ENCODE data around the gene TMIGD3. TPM values are rescaled to one million over a fixed set of nuclear protein-coding genes. Genes with fewer than 3 reads are reported as not detected.

Gene TMIGD3
- total RNA-seq, 1 experiment from 2014 or later, result 0.88 TPM

DNA sequence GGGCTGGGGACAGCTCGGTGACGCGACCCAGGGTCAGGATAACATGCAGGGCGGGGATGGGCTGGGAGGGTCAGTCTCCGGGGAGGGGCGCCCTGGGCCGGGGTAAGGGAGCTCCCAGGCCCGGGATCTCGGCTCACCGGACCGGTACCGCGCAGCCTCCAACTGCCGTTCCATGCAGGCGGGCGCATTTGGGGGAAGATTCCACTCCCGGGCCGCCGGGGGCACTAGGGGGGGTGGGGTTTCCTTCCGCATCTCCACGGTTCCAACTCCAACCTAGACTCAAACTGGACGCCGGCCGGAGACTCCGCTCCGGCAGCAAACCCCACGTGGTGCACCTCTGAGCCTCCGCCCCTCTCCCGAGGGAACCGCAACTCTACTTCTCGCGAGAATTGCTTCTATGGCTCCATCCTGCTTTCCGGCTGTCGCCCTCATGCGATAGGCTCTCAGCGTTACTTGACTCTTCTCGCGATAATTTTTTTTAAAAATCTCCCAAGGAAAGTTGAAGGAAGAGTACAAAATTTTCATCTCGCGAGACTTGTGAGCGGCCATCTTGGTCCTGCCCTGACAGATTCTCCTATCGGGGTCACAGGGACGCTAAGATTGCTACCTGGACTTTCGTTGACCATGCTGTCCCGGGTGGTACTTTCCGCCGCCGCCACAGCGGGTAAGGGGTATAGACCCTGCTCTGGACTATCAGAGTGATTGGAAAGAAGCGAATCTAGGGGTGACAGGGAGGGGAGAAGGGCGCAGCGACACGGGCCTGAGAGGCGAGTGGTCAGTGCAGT is 54.3 kb downstream of the TMIGD3 start, which contains the start of the genes ATP5PB and WDR77:
ATP5PB (plus strand) TSS at position 547 of the 785 bp plus-strand sequence; CDS start at position 625, 78 bp downstream.
WDR77 (minus strand) TSS at position 339 of the 785 bp plus-strand sequence; CDS start at position 252, 87 bp downstream.
- Mint-ChIP-seq H3K27me3 (ENCODE audit: insufficient read depth, unreplicated experiment) (no peaks in the 10 kb centered on the region), H3K9me3 (ENCODE audit: unreplicated experiment) (no peaks in the 10 kb centered on the region), H3K4me1 (ENCODE audit: low read depth, unreplicated experiment) (peaks cover 20% of the 10 kb centered on the region), H3K4me3 (ENCODE audit: unreplicated experiment) (peak within 1 kb of the TSS; percentile 97), H3K27ac (ENCODE audit: unreplicated experiment) (peak within 1 kb of the TSS; percentile 99), H3K36me3 (ENCODE audit: insufficient read depth, unreplicated experiment) (peaks cover 46% of the 10 kb centered on the region)
- H3K36me3 ChIP-seq (ENCODE audit: control insufficient read depth, insufficient read depth, low read length), result no peaks in the 10 kb centered on the region
- ChIA-PET POLR2A (interaction anchor here (0.5 to 1.2 kb wide), 7 partner anchors 11 to 1464 kb away, joined by 3 to 6 read pairs (median 3); no protein-coding TSS in a partner anchor), CTCF (interaction anchor here (0.6 to 0.8 kb wide), 2 partner anchors 298 to 368 kb away, joined by 3 to 4 read pairs; no protein-coding TSS in a partner anchor)
- no peaks in the 10 kb centered on the region for H3K27me3 ChIP-seq (replicated peaks; ENCODE audit: control insufficient read depth, insufficient read depth, low read length)
- peak within 1 kb of the TSS; percentile 76 for H3K4me3 ChIP-seq (ENCODE audit: low read depth, low read length)
- peak; percentile 93 to 96 for DNase-seq
- no TSS peak for BruUV-seq (replicated peaks)
- intact Hi-C loops (cut with micrococcal nuclease; ENCODE audit: unreplicated experiment), result no loop called here
- TF ChIP-seq, protein P1, sequence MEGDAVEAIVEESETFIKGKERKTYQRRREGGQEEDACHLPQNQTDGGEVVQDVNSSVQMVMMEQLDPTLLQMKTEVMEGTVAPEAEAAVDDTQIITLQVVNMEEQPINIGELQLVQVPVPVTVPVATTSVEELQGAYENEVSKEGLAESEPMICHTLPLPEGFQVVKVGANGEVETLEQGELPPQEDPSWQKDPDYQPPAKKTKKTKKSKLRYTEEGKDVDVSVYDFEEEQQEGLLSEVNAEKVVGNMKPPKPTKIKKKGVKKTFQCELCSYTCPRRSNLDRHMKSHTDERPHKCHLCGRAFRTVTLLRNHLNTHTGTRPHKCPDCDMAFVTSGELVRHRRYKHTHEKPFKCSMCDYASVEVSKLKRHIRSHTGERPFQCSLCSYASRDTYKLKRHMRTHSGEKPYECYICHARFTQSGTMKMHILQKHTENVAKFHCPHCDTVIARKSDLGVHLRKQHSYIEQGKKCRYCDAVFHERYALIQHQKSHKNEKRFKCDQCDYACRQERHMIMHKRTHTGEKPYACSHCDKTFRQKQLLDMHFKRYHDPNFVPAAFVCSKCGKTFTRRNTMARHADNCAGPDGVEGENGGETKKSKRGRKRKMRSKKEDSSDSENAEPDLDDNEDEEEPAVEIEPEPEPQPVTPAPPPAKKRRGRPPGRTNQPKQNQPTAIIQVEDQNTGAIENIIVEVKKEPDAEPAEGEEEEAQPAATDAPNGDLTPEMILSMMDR (IDR thresholded peaks at IDR 0.05; ENCODE audit: insufficient read depth in 1 of 2, low read depth in 1 of 2, low read length in 1 of 2, severe bottlenecking in 1 of 2, unreplicated experiment in 1 of 2), result no peak
- peaks cover 14% of the 10 kb centered on the region for H3K4me1 ChIP-seq
- H3K9me3 ChIP-seq, result no peaks in the 10 kb centered on the region

DNA sequence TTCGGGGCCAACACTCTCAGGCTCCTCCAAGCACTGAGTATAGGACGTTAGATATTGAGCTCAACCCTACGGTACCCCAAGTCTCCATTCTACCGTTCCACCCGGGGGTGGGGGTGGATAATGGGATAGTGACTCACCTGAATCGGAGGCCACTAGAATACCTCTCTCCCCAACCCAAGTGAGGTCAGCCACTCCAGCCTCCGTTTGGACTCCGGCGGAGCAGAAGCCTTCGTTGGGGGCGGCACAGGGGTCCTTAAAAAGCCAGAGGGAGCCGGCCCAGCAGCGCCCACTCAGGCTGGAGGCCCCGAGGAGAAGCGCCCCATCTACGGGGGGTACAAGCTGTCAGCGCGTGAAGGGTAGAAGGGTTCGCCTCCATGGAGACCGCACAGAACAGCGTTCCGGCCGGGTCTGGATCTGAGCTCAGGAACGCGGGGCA is 54.9 kb downstream of the TMIGD3 start:
- H3K36me3 Mint-ChIP-seq (ENCODE audit: insufficient read depth, unreplicated experiment), result peaks cover 48% of the 10 kb centered on the region
- no peaks in the 10 kb centered on the region for H3K27me3 Mint-ChIP-seq (ENCODE audit: insufficient read depth, unreplicated experiment)
- peak overlapping the region; percentile 97 for H3K4me3 Mint-ChIP-seq (ENCODE audit: unreplicated experiment)
- TF ChIP-seq, protein P1 (IDR thresholded peaks at IDR 0.05; ENCODE audit: insufficient read depth in 1 of 2, low read depth in 1 of 2, low read length in 1 of 2, severe bottlenecking in 1 of 2, unreplicated experiment in 1 of 2), result no peak
- Histone ChIP-seq H3K4me3 (ENCODE audit: low read depth, low read length) (peak overlapping the region; percentile 72), H3K36me3 (ENCODE audit: control insufficient read depth, insufficient read depth, low read length) (no peaks in the 10 kb centered on the region), H3K27me3 (replicated peaks; ENCODE audit: control insufficient read depth, insufficient read depth, low read length) (no peaks in the 10 kb centered on the region), H3K9me3 (no peaks in the 10 kb centered on the region), H3K4me1 (peaks cover 14% of the 10 kb centered on the region)
- H3K27ac Mint-ChIP-seq (ENCODE audit: unreplicated experiment), result peak overlapping the region; percentile 99
- intact Hi-C loops (cut with micrococcal nuclease; ENCODE audit: unreplicated experiment), result no loop called here
- H3K9me3 Mint-ChIP-seq (ENCODE audit: unreplicated experiment), result no peaks in the 10 kb centered on the region
- CTCF ChIA-PET, result interaction anchor here (0.6 to 0.8 kb wide), 2 partner anchors 299 to 368 kb away, joined by 3 to 4 read pairs; no protein-coding TSS in a partner anchor
- POLR2A ChIA-PET, result interaction anchor here (0.5 to 1.2 kb wide), 4 partner anchors 10 to 1463 kb away, joined by 3 to 6 read pairs (median 3); no protein-coding TSS in a partner anchor
- BruUV-seq (replicated peaks), result no TSS peak
- H3K4me1 Mint-ChIP-seq (ENCODE audit: low read depth, unreplicated experiment), result peaks cover 25% of the 10 kb centered on the region
- peak in 1 of 2 experiments; percentile 33 for DNase-seq

DNA sequence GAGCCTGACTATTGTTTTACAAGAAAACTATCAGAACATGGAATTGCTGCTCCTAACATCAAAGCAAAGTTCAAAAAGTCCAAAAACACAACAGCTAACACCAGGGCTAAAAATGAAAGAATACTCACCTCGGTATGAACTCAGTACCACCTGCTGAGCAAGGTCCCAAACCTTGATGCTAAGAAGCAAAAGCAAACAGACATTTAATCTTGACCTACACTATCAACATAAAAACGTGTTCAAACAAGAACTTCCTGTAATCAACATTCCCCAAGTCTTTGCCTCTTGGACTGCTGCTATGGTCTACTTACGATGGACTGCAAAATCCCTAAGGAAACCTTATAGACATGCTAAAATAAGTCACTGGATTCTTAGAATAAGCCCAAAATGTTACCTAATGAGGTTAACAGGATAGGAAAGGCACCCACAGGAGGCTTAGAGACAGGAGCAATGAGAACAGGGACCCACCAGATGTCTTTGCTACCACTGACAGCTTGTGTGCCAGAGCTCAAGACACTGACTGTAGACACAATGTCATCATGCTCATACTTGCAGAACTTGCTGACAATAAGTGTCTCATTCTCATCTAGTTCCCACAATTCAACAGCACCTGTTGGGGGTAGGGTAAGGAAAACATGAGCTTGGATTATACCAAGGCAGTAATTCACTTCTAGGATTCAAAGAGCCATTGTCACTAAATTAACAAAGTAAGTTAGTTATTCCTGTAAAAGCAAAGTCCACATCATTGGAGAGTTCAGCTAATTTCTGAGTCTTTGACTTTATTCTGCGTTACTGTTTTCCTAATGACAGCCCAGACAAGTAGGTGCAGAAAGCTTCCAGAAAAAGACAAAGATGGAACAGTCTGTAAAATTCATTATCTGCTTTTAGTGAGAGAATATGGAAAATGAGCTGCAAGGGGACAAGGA is 56.2 kb downstream of the TMIGD3 start:
- BruUV-seq (replicated peaks), result no TSS peak
- Mint-ChIP-seq H3K4me1 (ENCODE audit: low read depth, unreplicated experiment) (peaks cover 25% of the 10 kb centered on the region), H3K4me3 (ENCODE audit: unreplicated experiment) (peak overlapping the region; percentile 97), H3K36me3 (ENCODE audit: insufficient read depth, unreplicated experiment) (peaks cover 53% of the 10 kb centered on the region), H3K9me3 (ENCODE audit: unreplicated experiment) (no peaks in the 10 kb centered on the region), H3K27me3 (ENCODE audit: insufficient read depth, unreplicated experiment) (no peaks in the 10 kb centered on the region), H3K27ac (ENCODE audit: unreplicated experiment) (no peak overlapping the region)
- Histone ChIP-seq H3K4me3 (ENCODE audit: low read depth, low read length) (peak overlapping the region; percentile 72), H3K9me3 (no peaks in the 10 kb centered on the region), H3K4me1 (peaks cover 14% of the 10 kb centered on the region), H3K36me3 (ENCODE audit: control insufficient read depth, insufficient read depth, low read length) (no peaks in the 10 kb centered on the region), H3K27me3 (replicated peaks; ENCODE audit: control insufficient read depth, insufficient read depth, low read length) (no peaks in the 10 kb centered on the region)
- intact Hi-C loops (cut with micrococcal nuclease; ENCODE audit: unreplicated experiment), result no loop called here
- no peak for DNase-seq
- ChIA-PET POLR2A (no interaction called here), CTCF (no interaction called here)
- TF ChIP-seq, protein P1 (IDR thresholded peaks at IDR 0.05; ENCODE audit: insufficient read depth in 1 of 2, low read depth in 1 of 2, low read length in 1 of 2, severe bottlenecking in 1 of 2, unreplicated experiment in 1 of 2), result no peak
